Measurements from ENCODE around the gene PLA2G6.

GRCh38 chr22:38212442-38212841 is 30.8 kb upstream of the PLA2G6 start:
- TF ChIP-seq NBN (conservative IDR thresholded peaks at IDR 0.05) (no peak), TBP (CRISPR knock-in tag; IDR thresholded peaks at IDR 0.05) (no peak), ZNF234 (CRISPR knock-in tag; conservative IDR thresholded peaks at IDR 0.05) (no peak), EED (CRISPR knock-in tag; IDR thresholded peaks at IDR 0.05) (no peak), EP300 (IDR thresholded peaks at IDR 0.05; ENCODE audit: low read depth in 2 of 2, low read length in 2 of 2) (no peak), EP300 (CRISPR knock-in tag; IDR thresholded peaks at IDR 0.05; ENCODE audit: borderline replicate concordance) (no peak), MED13 (CRISPR knock-in tag; IDR thresholded peaks at IDR 0.05) (no peak), GMEB1 (CRISPR knock-in tag; IDR thresholded peaks at IDR 0.05; ENCODE audit: borderline replicate concordance) (no peak), MAFF (IDR thresholded peaks at IDR 0.05; ENCODE audit: low read depth, low read length) (no peak), NFE2L2 (IDR thresholded peaks at IDR 0.05; ENCODE audit: low read length) (no peak)
